Psoas muscle (tissue), 8 donors: ENCODE results near the gene TUBB8B. TPM values are rescaled to one million over a fixed set of nuclear protein-coding genes. Genes with fewer than 3 reads are reported as not detected.
"Not testable (repeated sequence)": the region's sequence is repeated elsewhere in the genome, so short reads cannot be mapped to it uniquely, and the experiment has no call there.

ENCODE experiments used
- ATAC-seq, 4 donors: fragments of 200-7000 bp; cut with Tn5 transposase; one replicate each; pipeline ENCODE4 v1.9.1; 2020; ENCODE audit warnings: moderate library complexity in 3 of 4, mild to moderate bottlenecking in 2 of 4
- DNase-seq, 2 donors: peaks; one replicate each; pipeline ENCODE4 v3.0.0-alpha.2; 2020
- H3K27ac ChIP-seq: fragments of 200-600 bp; one replicate; pipeline ENCODE4 v1.8.0; 2022
- H3K27me3 ChIP-seq, 3 donors: fragments of 200-600 bp in 1 of 3; one replicate each; pipeline versions ENCODE4 v1.6.1 to v1.8.0; 2013 to 2022; ENCODE audit warnings: low read length in 2 of 3, mild to moderate bottlenecking in 2 of 3, moderate library complexity in 1 of 3; ENCODE audit not compliant: insufficient read depth in 3 of 3
- H3K36me3 ChIP-seq, 2 donors: fragments of 200-600 bp in 1 of 2; one replicate each; pipeline versions ENCODE4 v1.6.1 to v1.8.0; 2013 to 2022; ENCODE audit warnings: low read depth in 1 of 2, mild to moderate bottlenecking in 1 of 2, moderate library complexity in 1 of 2; ENCODE audit not compliant: insufficient read depth in 1 of 2
- H3K4me1 ChIP-seq: fragments of 200-600 bp; one replicate; pipeline ENCODE4 v1.8.0; 2022
- H3K4me3 ChIP-seq: fragments of 200-600 bp; one replicate; pipeline ENCODE4 v1.8.0; 2022; ENCODE audit warnings: mild to moderate bottlenecking
- H3K9me3 ChIP-seq: fragments of 200-600 bp; one replicate; pipeline ENCODE4 v1.8.0; 2022
- WGBS, 3 donors: extraction: QIAGEN DNeasy Blood & Tissue Kit; methylation state at CpG; one replicate each; pipeline versions ENCODE4 v1.1.6 to v1.1.7; 2013; 5-methylcytosine and 5-hydroxymethylcytosine counted together
- intact Hi-C, 2 donors: fragments of 100-400 bp; cut with DNase I; formaldehyde crosslinking; loops; one replicate each; pipeline versions ENCODE4 v1.11.0 to v1.14.2; 2022
- long read RNA-seq, 2 donors: library from polyadenylated mRNA; unstranded; transcript quantifications; one replicate each; pipeline ENCODE4 v2.0.0, GENCODE V29; 2021
- polyA plus RNA-seq, 3 donors: library from polyadenylated mRNA; stranded (reverse); fragments of 200-250 nt; gene quantifications; one replicate each; pipeline ENCODE4 v1.2.3, GENCODE V29; 2013
- total RNA-seq, 4 donors: library from RNA; stranded (reverse); fragmentation: NEBNext Ultra II Directional in 2 of 4; extraction: Animal tissue kit (Norgen Biotek cat#: 25700) in 2 of 4; gene quantifications; one replicate each; pipeline versions ENCODE4 v1.2.1 to v1.2.4, GENCODE V29; 2021 to 2023
- donor health status: healthy with polysubstance abuse.
- donor health status: DM: no; HTN: no; CAD: no; lungs with moderate emphysema.
- donor health status: Bipolar disorder and iron deficiency.
- donor health status: healthy.
- donor health status: DM: yes; HTN: yes; CAD: no.
- donor health status: DM: no; HTN: no; CAD: no.
- donor health status: DM: no; HTN: no; CAD: no.
- donor health status: DM: yes; HTN: yes; CAD: no.

Gene TUBB8B
- total RNA-seq = not detected
- under 1 TPM in 1 of 3 donors, not detected in 2; 0.04 TPM for polyA plus RNA-seq
- long read RNA-seq, donor 1 = 0 reads
- long read RNA-seq, donor 2 = 0 reads

GRCh38 chr18:49176-49665, at the start of gene TUBB8B:
TUBB8B (minus strand) TSS chr18:49615; CDS start chr18:49557, 58 bp downstream.
- DNase-seq, intact Hi-C loops, H3K27me3 ChIP-seq, H3K36me3 ChIP-seq, H3K4me1 ChIP-seq, H3K4me3 ChIP-seq, H3K27ac ChIP-seq, ATAC-seq, H3K9me3 ChIP-seq: not testable (repeated sequence)
- 76 to 86% (median 85%) methylated on average over 20 to 34 of the region's 37 CpGs for WGBS, 3 donors

DNA sequence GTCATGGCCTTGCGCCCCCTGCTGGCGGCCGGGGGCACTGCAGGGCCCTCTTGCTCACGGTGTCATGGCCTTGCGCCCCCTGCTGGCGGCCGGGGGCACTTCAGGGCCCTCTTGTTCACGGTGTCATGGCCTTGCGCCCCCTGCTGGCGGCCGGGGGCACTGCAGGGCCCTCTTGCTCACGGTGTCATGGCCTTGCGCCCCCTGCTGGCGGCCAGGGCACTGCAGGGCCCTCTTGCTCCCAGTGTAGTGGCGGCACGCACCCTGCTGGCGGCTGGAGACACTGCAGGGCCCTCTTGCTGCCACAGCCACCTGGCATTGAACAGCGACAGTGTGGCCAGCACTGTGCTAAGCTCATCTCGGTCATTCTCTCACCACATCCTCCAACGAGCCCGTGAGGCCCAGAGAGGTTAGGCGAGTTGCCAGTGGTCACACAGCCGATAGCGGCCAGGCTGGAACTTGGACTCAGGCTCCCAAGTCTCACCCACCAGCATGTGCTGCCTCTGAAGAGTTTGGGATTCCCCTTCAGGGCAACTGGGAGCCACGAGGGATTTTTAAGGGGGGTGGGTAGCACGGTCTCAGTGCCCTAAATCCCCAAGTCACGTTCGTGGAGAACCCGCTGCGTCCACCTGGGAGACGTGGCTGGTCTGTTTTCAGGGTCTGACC, 48.0 kb upstream of the TUBB8B start:
- ATAC-seq, H3K4me3 ChIP-seq, H3K4me1 ChIP-seq, H3K36me3 ChIP-seq, H3K9me3 ChIP-seq, H3K27ac ChIP-seq, intact Hi-C loops, H3K27me3 ChIP-seq, DNase-seq: not testable (repeated sequence)
- 79 to 87% (median 83%) methylated on average over 16 to 20 of the region's 31 CpGs for WGBS, 3 donors

DNA sequence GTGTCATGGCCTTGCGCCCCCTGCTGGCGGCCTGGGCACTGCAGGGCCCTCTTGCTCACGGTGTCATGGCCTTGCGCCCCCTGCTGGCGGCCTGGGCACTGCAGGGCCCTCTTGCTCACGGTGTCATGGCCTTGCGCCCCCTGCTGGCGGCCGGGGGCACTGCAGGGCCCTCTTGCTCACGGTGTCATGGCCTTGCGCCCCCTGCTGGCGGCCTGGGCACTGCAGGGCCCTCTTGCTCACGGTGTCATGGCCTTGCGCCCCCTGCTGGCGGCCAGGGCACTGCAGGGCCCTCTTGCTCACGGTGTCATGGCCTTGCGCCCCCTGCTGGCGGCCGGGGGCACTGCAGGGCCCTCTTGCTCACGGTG, 47.3 kb upstream of the TUBB8B start:
- WGBS, 3 donors = 65 to 80% methylated on average over 1 to 12 of the region's 20 CpGs; no CpG with 5 or more reads in 1 of the 3 donors
- H3K4me1 ChIP-seq, H3K36me3 ChIP-seq, H3K27ac ChIP-seq, ATAC-seq, H3K27me3 ChIP-seq, DNase-seq, H3K4me3 ChIP-seq, H3K9me3 ChIP-seq, intact Hi-C loops: not testable (repeated sequence)

- H3K4me3 ChIP-seq, H3K36me3 ChIP-seq, DNase-seq, intact Hi-C loops, H3K9me3 ChIP-seq, H3K27me3 ChIP-seq, ATAC-seq, H3K4me1 ChIP-seq, H3K27ac ChIP-seq: not testable (repeated sequence)
- 45 to 53% (median 45%) methylated on average over 13 to 15 of the region's 37 CpGs for WGBS, 3 donors
Observed at GRCh38 chr18:96101-96766, 46.8 kb upstream of the TUBB8B start.

GRCh38 chr18:95580-95979, 46.2 kb upstream of the TUBB8B start:
- H3K27me3 ChIP-seq, H3K27ac ChIP-seq, H3K36me3 ChIP-seq, H3K4me3 ChIP-seq, H3K4me1 ChIP-seq, ATAC-seq, intact Hi-C loops, DNase-seq, H3K9me3 ChIP-seq: not testable (repeated sequence)
- WGBS, 3 donors = 65 to 84% (median 75%) methylated on average over 15 to 18 of the region's 18 CpGs

DNA sequence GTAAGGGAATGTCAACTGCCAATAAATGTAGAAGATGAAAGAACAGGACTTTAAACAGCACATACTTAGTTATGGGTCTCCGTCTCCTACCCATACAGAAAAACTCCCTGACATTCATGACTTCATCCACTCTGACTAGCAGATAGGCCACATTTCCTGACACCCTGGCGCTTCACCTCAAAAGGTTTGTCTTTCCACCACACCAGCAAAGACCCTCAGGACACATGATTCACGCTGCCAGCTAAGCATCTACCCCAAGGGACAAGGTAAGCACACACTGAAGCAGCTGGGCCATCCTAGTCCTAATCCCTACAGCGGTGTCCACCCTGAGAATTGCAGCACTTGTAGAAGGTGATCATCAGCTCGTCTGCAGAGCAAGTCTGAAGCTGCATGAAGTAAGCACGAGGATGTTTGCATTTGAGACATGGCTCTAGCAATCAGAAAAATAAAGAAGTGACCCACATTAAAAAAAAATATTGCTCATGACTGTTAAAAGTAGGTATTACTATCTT, 44.5 kb upstream of the TUBB8B start:
- intact Hi-C loops, H3K27me3 ChIP-seq: not testable (repeated sequence)
- WGBS, 3 donors = 66 to 71% (median 69%) methylated on average over 6 of the region's 6 CpGs

GRCh38 chr18:91561-91960, 42.1 kb upstream of the TUBB8B start:
- intact Hi-C loops, H3K27ac ChIP-seq, ATAC-seq, H3K9me3 ChIP-seq, H3K4me1 ChIP-seq, H3K36me3 ChIP-seq, H3K4me3 ChIP-seq, DNase-seq, H3K27me3 ChIP-seq: not testable (repeated sequence)
- 79 to 92% (median 82%) methylated on average over 1 of the region's 1 CpG for WGBS, 3 donors

More for the DNA sequence above, 44.5 kb upstream of the TUBB8B start:
- not testable (repeated sequence) for DNase-seq, ATAC-seq, H3K4me1 ChIP-seq, H3K4me3 ChIP-seq, H3K27ac ChIP-seq, H3K9me3 ChIP-seq, H3K36me3 ChIP-seq

DNA sequence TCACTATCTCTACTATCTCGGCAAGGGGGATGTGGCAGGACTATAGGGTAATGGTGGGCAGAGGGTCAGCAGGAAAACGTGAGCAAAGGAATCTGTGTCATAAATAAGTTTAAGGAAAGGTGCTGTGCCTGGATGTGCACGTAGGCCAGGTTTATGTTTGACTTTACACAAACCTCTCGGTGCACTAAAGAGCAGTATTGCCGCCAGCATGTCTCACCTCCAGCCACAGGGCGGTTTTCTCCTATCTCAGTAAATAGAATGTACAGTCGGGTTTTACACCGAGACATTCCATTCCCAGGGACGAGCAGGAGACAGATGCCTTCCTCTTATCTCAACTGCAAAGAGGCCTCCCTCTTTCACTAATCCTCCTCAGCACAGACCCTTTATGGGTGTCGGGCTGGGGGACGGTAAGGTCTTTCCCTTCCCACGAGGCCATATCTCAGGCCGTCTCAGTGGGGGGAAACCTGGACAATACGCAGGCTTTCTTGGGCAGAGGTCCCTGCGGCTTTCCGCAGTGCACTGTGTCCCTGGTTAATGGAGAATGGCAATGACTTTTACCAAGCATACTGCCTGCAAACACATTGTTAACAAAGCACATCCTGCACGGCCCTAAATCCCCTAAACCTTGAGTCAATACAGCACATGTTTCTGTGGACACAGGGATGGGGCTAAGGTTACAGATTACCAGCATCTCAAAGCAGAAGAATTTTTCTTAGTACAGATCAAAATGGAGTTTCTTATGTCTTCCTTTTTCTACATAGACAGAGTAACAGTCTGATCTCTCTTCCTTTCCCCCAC, 41.2 kb upstream of the TUBB8B start:
- H3K27me3 ChIP-seq, DNase-seq, H3K36me3 ChIP-seq, intact Hi-C loops, H3K4me1 ChIP-seq, H3K27ac ChIP-seq, H3K9me3 ChIP-seq, H3K4me3 ChIP-seq, ATAC-seq: not testable (repeated sequence)
- WGBS, 3 donors = 78 to 81% (median 79%) methylated on average over 16 to 17 of the region's 17 CpGs

- H3K36me3 ChIP-seq, H3K27ac ChIP-seq, H3K4me1 ChIP-seq, intact Hi-C loops, H3K27me3 ChIP-seq, H3K4me3 ChIP-seq, H3K9me3 ChIP-seq, ATAC-seq, DNase-seq: not testable (repeated sequence)
- WGBS, 3 donors = 57 to 77% (median 65%) methylated on average over 5 to 6 of the region's 6 CpGs
Observed at GRCh38 chr18:89124-89523, 39.7 kb upstream of the TUBB8B start.

DNA sequence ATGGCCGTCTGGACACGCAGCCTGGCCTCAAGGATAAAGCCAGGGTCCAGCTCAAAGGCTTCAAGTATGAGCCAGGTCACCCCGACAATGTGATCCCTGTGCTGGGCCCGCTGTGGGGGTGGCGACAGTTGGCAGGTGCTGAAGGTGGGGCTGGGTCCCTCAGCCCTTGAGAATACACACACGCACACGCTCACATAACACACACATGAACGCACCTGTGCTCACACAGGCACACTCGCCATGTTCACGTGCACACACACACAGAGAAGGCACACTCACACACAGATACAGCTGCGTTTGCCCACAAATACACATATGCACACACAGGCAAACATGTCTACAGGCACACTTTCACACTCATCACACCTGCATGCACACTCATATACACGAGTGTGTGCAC, 35.4 kb upstream of the TUBB8B start:
- intact Hi-C loops, DNase-seq: not testable (repeated sequence)
- WGBS, 3 donors = 78 to 81% (median 80%) methylated on average over 10 to 12 of the region's 12 CpGs

More for the DNA sequence above, 35.4 kb upstream of the TUBB8B start:
- not testable (repeated sequence) for H3K36me3 ChIP-seq, H3K27me3 ChIP-seq, H3K27ac ChIP-seq, H3K4me1 ChIP-seq, H3K9me3 ChIP-seq, ATAC-seq, H3K4me3 ChIP-seq
